ENCODE measurements around the gene ASCC1.

DNA sequence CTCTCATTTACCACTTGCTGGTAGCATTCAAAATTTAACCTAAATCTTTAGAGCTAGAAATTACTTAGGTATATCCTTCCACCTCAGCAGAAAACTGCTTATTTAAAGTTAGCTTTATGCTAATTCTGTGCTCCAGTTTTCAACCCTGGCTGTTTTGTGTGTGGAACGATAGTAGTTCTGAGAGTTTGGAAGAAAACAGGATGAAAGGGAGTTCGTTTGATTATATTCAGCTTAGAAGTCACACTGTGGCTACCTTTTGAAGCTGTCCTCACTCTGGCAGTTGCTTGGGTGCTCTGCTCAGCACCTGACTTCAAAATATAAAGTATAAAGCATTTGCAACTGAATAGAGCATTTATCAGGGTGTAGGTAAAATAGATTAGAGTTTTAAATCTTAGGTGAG, 2.6 kb upstream of the ASCC1 start:
- TF ChIP-seq CTCF (conservative IDR thresholded peaks at IDR 0.05; ENCODE audit: low read depth, low read length) (no peak), EZH2phosphoT487 (IDR thresholded peaks at IDR 0.05; ENCODE audit: borderline replicate concordance, low read length) (no peak), EZH2 (IDR thresholded peaks at IDR 0.05; ENCODE audit: low read length, unreplicated experiment) (no peak)

Data from PC-3 (cell line).